Measurements from ENCODE around the gene MAML3.

DNA sequence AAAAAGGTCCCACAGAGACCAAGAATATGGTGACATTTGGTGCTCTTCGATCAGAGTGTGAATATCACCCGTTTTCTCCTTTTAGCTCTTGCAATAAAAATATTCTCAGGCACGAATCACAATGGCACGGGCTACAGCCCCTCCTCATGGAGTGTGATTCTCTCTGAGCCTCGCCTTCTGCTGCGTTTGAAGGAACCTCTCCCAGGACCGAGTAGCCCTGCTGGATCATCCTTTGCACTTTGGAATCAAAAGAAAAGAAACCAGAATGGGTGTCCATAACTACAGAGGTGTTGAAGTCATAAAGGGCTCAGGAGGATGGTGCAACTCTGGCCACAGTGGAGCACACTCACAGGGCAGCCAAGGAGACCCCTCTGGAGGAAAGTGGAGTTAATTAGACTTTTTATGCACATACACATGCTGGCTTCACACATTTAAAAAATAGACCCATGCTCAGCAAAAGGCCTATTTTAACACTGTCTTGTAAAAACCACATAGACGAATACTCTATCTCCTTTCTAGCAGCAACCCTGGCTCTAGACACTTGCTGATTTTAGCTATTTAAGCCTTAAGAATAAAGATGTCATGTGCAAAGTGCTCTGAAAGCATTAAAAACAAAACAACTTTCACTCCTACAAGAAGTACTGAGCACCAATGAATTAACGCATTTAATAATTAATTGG lies 19.1 kb downstream of the MAML3 start:
- TF ChIP-seq, protein P1, sequence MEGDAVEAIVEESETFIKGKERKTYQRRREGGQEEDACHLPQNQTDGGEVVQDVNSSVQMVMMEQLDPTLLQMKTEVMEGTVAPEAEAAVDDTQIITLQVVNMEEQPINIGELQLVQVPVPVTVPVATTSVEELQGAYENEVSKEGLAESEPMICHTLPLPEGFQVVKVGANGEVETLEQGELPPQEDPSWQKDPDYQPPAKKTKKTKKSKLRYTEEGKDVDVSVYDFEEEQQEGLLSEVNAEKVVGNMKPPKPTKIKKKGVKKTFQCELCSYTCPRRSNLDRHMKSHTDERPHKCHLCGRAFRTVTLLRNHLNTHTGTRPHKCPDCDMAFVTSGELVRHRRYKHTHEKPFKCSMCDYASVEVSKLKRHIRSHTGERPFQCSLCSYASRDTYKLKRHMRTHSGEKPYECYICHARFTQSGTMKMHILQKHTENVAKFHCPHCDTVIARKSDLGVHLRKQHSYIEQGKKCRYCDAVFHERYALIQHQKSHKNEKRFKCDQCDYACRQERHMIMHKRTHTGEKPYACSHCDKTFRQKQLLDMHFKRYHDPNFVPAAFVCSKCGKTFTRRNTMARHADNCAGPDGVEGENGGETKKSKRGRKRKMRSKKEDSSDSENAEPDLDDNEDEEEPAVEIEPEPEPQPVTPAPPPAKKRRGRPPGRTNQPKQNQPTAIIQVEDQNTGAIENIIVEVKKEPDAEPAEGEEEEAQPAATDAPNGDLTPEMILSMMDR (IDR thresholded peaks at IDR 0.05), result no peak
- no peak for TF ChIP-seq EP300 (IDR thresholded peaks at IDR 0.05)
- TF ChIP-seq POLR2A (IDR thresholded peaks at IDR 0.05), result no peak
